ENCODE results near the gene HACD1.

The HACD1 gene, protein sequence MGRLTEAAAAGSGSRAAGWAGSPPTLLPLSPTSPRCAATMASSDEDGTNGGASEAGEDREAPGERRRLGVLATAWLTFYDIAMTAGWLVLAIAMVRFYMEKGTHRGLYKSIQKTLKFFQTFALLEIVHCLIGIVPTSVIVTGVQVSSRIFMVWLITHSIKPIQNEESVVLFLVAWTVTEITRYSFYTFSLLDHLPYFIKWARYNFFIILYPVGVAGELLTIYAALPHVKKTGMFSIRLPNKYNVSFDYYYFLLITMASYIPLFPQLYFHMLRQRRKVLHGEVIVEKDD

DNA sequence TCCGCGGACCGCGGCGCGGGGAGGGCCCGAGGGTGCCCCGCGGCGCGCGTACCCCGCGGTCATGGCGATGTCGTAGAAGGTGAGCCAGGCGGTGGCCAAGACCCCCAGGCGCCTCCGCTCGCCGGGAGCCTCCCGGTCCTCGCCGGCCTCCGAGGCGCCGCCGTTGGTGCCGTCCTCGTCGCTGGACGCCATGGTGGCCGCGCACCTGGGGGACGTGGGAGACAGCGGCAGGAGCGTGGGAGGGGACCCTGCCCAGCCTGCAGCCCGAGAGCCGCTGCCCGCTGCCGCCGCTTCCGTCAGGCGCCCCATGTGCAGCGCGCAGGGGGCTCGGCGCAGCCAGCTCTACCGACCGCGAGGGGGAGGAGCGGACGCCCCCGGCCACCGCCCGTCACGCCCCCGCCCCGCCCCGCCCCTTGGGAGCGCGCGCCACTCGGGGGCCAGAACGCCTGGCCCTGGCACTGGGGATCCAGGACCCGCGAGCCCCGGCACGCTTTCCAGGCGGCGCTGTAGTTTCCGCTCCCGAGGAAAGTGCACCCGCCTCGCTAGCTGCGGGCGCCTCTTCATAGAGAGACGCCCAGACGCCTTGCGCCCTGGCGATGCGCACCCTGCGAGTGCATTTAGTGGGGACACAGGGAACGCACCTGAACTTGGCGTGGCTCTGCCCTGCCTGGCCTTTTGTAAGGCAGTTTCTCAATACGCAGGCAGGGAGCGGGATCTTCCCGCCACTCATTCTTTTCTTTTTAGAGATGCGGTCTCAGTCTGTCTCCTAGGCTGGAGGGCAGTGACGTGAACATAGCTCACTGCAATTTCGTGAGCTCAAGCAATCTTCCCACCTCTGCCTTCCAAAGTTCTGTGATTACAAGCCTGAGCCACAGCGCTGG is at the start of gene HACD1:
Gene HACD1 (minus strand): TSS at position 344 of the 881 bp plus-strand sequence. CDS start 35 bp downstream, at position 309.
- peak; percentile 69 for DNase-seq

DNA sequence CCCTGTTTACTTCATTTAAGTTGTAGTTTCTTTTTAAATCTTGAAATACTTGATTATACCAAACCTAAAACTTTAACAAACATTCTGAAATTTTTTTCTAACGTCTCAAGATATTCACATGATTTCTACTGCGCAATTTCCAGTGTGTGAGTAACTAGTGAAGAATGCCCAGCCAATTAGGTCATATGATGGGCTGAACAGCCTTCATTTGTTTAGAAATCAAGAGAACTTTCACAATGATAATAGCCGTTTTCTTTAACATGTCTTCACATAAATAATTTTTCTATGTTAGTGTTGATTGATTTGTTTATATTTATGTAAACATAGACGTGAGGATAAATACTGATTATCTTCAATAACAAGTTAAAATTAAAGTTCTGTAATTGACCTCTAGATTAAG is 48.6 kb upstream of the HACD1 start:
- DNase-seq: no peak

DNA sequence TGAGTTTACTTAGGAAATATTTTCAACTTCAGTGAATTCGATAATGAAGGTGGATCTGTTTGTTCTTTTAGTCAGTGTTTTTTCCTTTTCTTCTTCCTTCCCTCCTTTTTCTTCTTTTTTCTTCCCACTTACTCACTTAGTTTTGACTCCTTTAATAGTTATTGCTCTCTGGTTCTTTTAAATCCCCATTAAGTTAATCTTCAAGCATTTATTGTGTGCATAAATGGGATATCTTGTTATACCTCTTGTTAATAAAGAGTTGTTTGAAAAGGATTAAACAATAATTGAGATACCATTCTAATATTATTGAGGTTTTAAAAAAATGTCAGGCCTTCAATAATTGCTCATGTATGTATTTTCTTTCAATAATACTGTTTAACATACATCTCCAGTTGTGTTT is 46.3 kb upstream of the HACD1 start:
- DNase-seq: no peak

DNA sequence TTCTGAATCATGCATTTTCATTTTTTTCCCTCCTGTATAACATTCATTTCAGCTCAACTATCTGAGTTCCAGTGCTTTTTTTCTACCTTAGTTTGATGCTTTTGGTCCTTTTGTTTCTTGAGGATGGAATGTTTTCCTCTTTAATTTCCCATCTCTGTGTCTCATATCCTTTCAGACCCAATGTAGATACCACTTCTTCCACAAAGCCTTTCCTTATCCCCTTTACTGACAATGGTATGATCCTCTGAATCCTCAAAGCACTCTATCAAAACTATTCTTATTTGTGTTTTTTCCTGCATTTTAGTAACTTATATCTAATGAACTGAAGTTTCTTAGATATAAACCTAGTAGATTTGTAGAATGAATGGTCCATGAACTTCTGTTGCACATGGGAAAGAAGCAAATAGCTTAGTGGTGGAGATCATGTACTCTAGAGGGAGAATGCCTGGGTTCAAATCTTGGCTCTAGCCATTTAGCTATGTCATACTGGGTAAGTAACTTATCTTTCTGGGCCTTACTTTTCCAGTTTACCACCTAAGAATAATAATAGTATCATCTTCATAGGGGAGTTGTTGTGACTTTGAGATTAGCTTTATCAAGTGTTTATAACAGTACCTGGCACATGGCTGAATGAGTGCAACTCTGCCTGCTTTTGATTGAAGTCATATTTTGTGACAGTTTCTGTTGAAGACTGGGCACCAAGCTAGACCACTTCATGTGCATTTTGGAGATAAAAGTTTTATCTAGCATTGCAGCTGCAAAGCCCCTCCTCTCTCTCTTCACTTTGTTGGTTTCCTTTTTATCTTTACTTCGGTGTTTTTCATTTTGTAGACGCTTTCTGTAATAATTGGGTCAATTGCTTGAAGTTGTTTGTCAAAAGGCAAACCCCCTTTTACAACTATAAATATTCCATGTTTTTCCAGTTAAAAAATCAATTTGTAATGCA is 45.3 kb upstream of the HACD1 start:
- DNase-seq: no peak

DNA sequence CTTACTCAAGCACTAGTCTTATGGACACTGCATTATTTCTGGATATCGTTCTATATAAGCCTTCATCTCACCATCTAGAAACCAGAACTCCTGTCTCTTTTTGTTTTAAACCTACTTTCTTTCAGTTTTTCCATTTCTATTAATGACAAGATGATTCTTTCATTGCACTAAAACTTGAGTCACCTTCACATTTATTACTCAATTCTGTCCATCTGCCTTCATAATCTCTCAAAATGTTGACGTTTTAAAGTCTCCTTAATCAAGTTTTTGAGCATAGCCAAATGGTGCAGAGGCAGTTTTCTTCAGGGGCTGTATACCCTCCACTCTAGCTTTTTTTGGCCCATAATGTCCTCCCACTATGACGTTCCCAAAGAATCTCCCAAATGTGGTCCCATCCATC is 44.3 kb upstream of the HACD1 start:
- no peak for DNase-seq

DNA sequence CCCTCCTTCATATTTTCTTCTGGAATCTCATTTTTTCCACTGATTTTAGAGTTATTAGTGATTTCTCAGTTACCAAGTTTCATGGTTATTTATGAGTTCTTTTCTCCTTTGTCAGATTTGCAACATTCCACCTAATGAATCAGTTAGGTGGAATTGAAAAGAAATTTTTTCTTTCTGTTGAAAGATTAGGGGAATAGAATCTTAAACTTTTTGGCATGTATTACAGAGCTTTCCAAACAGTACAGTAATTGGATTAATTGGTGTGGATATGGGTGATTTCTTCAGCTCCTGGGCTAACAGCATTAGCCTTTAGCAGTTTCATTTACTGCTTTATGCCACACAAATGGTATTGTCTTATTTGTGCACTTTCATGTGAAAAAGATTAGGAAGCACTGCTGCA is 43.7 kb upstream of the HACD1 start:
- DNase-seq: no peak

DNA sequence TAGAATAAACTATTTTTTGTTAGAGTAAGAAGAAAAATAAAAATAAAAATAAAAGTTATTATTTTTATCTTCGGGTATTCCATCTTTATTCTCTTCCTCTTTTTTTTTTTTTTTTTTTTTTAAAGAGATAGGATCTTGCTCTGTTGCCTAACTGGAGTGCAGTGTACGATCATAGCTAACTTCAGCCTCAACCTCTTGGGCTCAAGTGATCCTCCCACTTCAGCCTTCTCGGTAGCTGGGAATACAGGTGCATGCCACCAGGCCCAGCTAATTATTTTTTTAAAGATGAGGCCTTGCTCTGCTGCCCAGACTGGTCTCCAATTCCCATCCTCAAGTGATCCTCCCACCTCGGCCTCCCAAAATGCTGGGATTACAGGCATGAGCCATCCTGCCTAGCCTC is 42.2 kb upstream of the HACD1 start:
- DNase-seq: no peak

DNA sequence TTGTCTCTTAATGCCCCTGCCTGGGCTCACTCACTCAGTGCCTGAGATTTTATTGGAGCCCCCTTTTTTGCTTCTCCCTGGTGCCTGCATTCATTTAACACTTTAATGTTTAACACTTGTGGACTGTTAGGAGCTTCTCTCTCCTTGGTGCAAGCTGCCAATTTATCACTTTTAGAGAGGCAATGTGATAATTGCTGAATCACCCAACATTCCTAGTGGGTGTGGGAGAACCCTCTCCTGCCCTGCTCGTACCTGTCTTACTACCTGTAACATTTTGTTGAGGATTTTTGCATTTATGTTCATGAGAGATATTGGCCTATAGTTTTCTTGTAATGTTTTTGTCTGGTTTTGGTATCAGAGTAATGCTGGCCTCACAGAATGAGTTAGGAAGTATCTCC is 39.9 kb upstream of the HACD1 start:
- no peak for DNase-seq

DNA sequence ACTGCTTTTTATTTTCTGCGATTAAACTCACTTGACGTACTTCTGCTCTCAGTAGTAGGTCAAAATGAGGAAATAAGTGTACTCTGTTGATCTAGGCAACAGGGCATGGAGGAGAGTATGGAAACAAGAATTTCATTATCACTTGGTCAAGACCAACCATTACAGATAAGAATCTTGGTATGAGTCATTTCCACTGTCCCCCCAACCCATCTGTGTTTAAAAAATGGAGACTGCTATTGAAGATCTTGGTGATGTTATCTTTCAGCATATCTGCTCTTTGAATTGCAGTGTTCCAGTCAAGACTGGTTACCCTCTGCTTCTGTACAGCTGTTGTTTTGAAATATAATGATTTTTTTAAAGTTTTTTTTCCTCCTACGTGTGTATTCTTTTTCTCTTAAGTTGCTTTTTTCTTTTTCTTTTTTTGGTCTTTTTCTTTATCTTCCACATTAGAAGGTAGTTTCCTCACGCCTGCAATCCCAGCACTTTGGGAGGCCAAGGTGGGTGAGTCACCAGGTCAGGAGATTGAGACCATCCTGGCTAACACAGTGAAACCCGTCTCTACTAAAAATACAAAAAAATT is 38.5 kb upstream of the HACD1 start:
- DNase-seq: no peak

DNA sequence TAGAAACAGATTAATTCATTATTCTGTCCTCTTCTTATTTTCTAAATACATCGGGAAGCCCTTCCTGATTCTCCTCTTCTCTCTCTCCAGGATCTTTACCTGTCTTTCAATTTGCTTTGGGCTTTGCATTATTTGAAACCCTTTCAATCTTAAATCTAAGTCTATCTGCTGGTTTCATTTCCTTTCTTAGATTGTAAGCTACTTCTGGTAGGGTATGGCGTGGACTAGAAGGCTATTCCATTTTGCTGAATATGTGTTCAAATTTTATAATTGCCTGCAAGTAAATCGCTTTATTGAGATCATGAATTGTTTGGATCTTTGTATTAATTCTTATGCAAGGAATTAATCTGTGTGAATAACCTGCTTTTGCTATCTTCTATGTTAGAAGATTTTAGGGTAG is 37.8 kb upstream of the HACD1 start:
- no peak for DNase-seq

DNA sequence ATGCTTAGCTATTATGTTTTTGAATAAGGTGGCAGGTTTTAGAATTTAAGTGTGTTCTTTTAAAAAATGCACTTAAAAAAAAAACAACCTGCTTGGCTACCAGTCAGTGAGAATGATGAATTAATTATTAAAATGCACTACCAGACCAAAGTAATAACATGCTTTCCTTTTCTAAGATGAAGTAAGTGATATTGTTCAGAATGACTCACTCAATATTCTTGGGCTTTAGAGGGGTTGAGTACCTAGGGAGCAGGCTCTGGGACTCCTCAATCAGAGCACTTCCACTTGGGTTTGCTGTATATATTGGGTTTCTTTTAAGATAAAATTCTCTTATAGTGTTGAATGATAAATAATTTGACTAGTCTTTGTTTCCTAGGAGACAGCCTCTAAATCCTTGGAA is 35.4 kb upstream of the HACD1 start:
- no peak for DNase-seq

DNA sequence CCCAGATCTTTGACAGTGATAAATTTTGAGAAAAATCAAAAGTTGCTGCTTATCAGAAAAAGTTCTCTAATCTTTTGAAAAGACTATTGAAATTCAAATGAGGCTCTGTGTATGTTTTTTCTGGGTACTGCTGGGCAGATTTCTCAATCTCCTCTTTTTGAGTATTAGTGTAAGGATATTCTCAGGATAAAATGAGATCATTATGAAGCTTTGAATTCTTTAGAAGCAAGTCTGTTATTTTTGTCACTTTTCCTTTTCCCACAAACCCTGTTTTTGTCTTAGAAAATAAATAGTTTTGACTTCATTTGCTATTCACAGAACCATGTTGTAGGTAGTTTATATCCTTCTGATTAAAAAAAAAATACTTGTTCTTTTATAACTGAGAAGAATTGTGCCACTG is 34.7 kb upstream of the HACD1 start:
- no peak for DNase-seq

DNA sequence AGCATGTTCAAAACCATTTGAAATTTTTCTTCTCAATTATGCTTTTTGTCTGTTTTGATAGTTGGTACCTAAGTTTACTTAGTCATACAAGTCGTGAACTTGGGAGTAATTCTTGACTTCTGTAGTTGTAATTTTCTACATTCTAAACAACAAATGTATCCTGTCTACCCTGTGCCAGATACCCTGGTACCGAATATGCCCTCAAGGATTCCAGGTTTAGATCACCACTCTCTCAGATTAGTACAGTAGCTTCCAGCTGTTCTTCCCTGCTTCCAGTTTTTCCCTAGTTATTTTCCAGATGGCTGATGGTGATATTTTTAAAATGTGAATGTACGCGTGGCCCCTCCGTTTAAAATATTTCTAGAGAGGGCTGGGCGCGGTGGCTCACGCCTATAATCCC is 33.2 kb upstream of the HACD1 start:
- no peak for DNase-seq

DNA sequence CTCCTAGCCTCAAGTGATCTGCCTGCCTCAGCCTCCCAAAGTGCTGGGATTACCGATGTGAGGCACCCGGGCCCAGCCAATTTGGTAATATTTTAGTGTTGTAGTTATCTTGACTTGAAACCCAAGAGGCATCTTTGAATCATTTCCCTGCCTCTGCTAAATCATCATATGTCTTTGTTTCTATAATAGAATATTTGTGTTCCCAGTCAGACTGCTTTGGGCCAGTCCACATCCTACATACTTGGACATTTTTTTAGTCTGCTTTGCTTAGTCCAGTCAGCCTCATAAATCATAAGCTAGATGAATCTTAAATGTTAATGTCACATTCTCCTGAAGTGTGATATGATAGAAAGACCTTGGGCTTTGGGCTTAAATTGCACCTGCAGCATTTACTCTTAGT is 32.7 kb upstream of the HACD1 start:
- DNase-seq: no peak

DNA sequence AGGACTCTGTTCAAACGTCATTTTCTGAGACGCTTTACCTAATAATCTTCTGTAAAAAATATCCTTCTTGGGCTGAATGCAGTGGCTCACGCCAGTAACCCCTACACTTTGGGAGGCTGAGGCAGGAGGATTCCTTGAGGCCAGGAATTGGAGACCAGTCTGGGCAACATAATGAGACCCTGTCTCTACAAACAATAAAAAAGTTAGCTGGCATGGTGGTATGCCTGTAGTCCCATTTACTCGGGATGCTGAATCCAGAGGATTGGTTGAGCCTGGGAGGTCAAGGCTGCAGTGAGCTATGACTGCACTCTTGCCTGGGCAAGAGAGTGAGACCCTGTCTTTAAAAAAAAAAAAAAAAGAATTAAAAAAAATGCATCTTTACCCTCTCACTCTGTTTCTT is 31.9 kb upstream of the HACD1 start:
- no peak for DNase-seq

DNA sequence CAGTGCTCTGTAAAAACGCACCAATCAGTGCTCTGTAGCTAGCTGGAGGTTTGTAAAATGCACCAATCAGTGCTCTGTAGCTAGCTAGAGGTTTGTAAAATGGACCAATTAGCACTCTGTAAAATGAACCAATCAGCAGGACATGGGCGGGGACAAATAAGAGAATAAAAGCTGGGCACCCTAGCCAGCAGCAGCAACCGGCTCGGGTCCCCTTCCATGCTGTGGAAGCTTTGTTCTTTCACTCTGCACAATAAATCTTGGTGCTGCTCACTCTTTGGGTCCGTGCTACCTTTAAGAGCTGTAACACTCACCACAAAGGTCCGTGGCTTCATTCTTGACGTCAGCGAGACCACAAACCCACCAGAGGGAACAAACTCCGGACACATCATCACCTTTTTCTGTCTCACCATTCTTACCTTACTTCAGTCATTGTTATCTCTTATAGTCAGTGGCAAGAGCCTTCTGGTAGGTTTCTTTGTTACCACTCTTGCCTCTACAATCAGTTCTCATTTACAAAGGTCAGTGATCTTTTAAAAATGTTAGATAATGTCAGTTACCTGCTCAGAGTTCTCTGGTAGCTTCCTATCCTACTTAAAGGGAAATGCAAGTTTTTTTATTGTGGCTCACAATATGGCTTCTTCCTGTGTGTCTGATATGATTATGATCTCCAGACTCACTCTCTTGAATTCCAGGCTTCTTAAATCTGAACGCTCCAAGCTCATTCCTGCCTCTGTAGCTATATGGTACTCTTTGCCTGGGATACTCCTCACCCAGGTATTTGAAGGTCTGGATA is 31.3 kb upstream of the HACD1 start:
- peak; percentile 62 for DNase-seq

DNA sequence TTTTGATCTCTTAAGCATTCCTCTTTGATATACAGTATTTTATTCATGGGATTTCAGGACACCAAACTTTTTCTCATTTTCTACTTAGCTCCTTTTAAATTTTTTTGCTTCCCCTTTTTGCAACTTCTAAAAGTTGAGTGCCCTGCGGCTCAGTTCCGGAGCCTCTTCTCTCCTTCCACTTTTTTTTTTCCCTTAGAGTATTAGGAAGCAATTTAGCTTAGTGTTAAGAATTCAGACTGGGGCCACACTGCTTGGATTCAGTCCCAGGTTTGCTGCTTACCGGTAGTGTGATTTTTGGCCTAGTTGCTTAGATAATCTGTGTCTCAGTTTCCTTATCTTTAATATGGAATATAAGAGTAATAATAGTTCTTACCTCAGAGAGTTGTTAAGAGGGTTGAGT is 30.2 kb upstream of the HACD1 start:
- no peak for DNase-seq

DNA sequence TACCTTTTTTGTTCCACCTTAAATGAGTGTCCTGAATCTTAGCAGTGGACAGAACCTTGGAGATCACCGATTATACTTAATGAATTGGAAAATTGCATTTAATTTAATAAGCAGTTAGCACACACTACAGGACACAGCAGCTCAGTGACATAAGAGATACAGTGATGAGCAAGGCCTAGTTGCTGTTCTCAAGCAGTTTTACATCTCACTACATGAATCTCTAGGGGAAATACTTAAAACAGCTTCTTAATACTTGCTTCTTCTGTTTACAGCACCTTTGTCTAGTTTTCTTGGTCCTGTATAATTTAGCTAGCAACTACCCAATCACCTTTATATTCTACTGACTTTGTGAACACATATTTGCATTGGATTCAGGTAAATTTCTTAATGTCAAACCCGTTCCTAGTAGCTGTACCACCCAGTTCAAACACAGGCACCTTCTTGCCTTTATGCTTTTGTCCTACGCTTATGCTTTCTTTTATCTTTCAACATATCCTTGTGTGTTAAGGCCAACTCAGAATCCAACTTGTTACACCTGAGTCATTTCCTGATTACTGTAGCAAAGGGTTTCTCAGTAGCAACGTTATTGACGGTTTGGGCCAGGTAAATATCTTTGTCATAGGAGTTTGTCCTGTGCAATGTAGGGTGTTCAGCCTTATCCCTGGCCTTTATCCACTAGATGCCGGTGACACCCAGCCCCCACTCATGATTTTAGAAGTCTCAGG is 28.6 kb upstream of the HACD1 start:
- DNase-seq: peak; percentile 17

DNA sequence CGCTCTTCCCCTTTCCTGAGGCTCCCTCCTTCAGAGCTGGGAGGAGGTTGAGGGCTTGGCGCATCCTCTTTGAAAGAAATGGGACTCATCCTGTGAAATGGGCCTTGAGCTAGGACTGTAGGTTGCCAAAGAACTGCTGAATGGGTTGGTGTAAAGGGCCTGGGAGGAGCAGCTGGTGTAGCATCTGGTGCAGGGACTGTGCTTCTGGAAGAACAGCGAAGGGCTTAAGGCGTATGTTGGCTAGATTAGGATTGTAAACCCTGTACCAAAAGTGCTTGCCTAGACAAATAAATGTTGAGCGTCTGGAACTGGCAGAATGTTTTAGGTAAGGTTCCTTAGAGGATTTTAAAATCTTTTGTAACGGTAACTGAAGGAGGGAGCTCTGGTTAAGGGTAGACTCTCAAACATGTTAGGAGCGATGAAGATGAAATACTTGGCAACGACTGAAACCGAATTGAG is 27.3 kb upstream of the HACD1 start:
- no peak for DNase-seq

DNA sequence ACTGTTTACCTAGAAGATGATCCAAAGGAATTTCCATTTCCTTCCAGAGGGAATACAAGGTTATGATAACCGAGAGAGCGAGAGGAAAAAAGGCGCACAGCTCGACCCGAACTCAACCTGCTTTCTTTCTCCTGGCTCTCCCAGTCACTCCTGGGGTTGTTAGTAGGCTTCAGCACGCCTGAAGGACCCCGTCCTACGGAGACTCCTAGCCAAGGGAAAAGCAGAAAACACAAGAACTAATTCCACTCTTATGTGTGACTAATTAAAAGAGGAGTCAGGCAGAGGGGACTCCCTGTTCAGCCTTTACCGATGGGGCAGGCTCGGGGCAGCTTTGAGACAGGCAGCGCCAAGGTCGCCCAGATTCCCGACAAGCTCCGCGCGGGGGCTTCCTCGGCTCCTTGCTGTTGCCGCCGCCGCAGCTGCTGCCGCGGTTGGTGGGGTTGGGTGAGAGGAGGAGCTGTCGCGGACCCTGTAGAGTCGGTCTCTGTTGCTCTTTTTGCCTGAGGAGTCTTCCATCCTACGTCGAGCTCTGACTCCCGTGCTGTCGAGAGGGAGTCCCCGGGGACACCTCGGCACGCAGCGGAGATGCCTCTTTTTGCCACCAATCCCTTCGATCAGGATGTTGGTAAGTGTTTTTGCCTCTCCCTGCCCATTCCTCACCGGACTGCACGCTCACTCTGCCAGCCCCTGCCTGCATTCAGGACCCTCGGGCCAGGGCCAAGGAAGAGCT is 26.7 kb upstream of the HACD1 start, which contains the start of gene STAM:
Gene STAM (plus strand): TSS at position 397 of the 730 bp plus-strand sequence. CDS start 189 bp downstream, at position 586.
- peak; percentile 94 for DNase-seq

Data from CD4-positive, alpha-beta T cell treated with Interleukin-17A for 4 hours (primary cell).